Measurements from ENCODE around the gene LDB3. TPM values are rescaled to one million over a fixed set of nuclear protein-coding genes. Genes with fewer than 3 reads are reported as not detected.

The LDB3 gene
- total RNA-seq, 1 experiment from 2014 or later: 0.63 TPM

GRCh38 chr10:86706401-86706841 lies 38.1 kb downstream of the LDB3 start:
- CTCF ChIA-PET: no interaction called here

GRCh38 chr10:86706977-86707376 lies 38.7 kb downstream of the LDB3 start:
- no peaks in the 10 kb centered on the region for H3K27me3 ChIP-seq (ENCODE audit: insufficient read depth, low read depth)
- H3F3A ChIP-seq (ENCODE audit: insufficient read depth, low read depth): no peaks in the 10 kb centered on the region
- no peaks in the 10 kb centered on the region for H3K79me2 ChIP-seq (ENCODE audit: low read depth)
- intact Hi-C loops (cut with micrococcal nuclease; ENCODE audit: unreplicated experiment): no loop called here
- BruUV-seq (replicated peaks): no TSS peak
- DNase-seq: no peak
- H3K4me3 ChIP-seq: no peak overlapping the region
- no peaks in the 10 kb centered on the region for H3K9me2 ChIP-seq (ENCODE audit: insufficient read depth)
- no peak overlapping the region for H3K4me2 ChIP-seq
- H3K4me1 ChIP-seq (replicated peaks; ENCODE audit: insufficient read depth): no peaks in the 10 kb centered on the region
- TF ChIP-seq, protein P1, sequence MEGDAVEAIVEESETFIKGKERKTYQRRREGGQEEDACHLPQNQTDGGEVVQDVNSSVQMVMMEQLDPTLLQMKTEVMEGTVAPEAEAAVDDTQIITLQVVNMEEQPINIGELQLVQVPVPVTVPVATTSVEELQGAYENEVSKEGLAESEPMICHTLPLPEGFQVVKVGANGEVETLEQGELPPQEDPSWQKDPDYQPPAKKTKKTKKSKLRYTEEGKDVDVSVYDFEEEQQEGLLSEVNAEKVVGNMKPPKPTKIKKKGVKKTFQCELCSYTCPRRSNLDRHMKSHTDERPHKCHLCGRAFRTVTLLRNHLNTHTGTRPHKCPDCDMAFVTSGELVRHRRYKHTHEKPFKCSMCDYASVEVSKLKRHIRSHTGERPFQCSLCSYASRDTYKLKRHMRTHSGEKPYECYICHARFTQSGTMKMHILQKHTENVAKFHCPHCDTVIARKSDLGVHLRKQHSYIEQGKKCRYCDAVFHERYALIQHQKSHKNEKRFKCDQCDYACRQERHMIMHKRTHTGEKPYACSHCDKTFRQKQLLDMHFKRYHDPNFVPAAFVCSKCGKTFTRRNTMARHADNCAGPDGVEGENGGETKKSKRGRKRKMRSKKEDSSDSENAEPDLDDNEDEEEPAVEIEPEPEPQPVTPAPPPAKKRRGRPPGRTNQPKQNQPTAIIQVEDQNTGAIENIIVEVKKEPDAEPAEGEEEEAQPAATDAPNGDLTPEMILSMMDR (conservative IDR thresholded peaks at IDR 0.05): no peak
- TF ChIP-seq EZH2 (IDR thresholded peaks at IDR 0.05; ENCODE audit: low read depth): no peak
- no peak overlapping the region for H2AFZ ChIP-seq
- no peak overlapping the region for H3K27ac ChIP-seq
- no peaks in the 10 kb centered on the region for H3K9me3 ChIP-seq (ENCODE audit: insufficient read depth, low read depth)
- POLR2A ChIA-PET (ENCODE audit: unreplicated experiment): no interaction called here
- CTCF ChIA-PET: interaction anchor here (0.5 kb wide), 1 partner anchor 83 kb away, joined by 3 read pairs; no protein-coding TSS in a partner anchor
- H4K20me1 ChIP-seq (ENCODE audit: insufficient read depth): no peaks in the 10 kb centered on the region
- H3K36me3 ChIP-seq (ENCODE audit: low read depth): no peaks in the 10 kb centered on the region

More at GRCh38 chr10:86706401-86706841, 38.1 kb downstream of the LDB3 start:
- no TSS peak for BruUV-seq (replicated peaks)
- Histone ChIP-seq H3K4me2 (no peak overlapping the region), H3K36me3 (ENCODE audit: low read depth) (no peaks in the 10 kb centered on the region), H3K4me3 (no peak overlapping the region), H3K4me1 (replicated peaks; ENCODE audit: insufficient read depth) (no peaks in the 10 kb centered on the region), H3K9me2 (ENCODE audit: insufficient read depth) (no peaks in the 10 kb centered on the region), H3F3A (ENCODE audit: insufficient read depth, low read depth) (no peaks in the 10 kb centered on the region), H3K27ac (no peak overlapping the region), H3K9me3 (ENCODE audit: insufficient read depth, low read depth) (no peaks in the 10 kb centered on the region), H3K27me3 (ENCODE audit: insufficient read depth, low read depth) (no peaks in the 10 kb centered on the region), H2AFZ (no peak overlapping the region), H4K20me1 (ENCODE audit: insufficient read depth) (no peaks in the 10 kb centered on the region), H3K79me2 (ENCODE audit: low read depth) (no peaks in the 10 kb centered on the region)
- no peak for DNase-seq
- intact Hi-C loops (cut with micrococcal nuclease; ENCODE audit: unreplicated experiment): no loop called here
- no peak for TF ChIP-seq EZH2 (IDR thresholded peaks at IDR 0.05; ENCODE audit: low read depth)
- TF ChIP-seq, protein P1 (conservative IDR thresholded peaks at IDR 0.05): no peak
- POLR2A ChIA-PET (ENCODE audit: unreplicated experiment): no interaction called here

GRCh38 chr10:86707505-86707904 lies 39.2 kb downstream of the LDB3 start:
- ChIA-PET POLR2A (ENCODE audit: unreplicated experiment) (no interaction called here), CTCF (interaction anchor here (0.5 kb wide), 1 partner anchor 84 kb away, joined by 3 read pairs; no protein-coding TSS in a partner anchor)
- intact Hi-C loops (cut with micrococcal nuclease; ENCODE audit: unreplicated experiment): no loop called here
- Histone ChIP-seq H3K36me3 (ENCODE audit: low read depth) (no peaks in the 10 kb centered on the region), H3K79me2 (ENCODE audit: low read depth) (no peaks in the 10 kb centered on the region), H3K4me2 (no peak overlapping the region), H3K4me3 (no peak overlapping the region), H4K20me1 (ENCODE audit: insufficient read depth) (no peaks in the 10 kb centered on the region), H2AFZ (no peak overlapping the region), H3K9me3 (ENCODE audit: insufficient read depth, low read depth) (no peaks in the 10 kb centered on the region), H3K27ac (no peak overlapping the region), H3K4me1 (replicated peaks; ENCODE audit: insufficient read depth) (no peaks in the 10 kb centered on the region), H3K27me3 (ENCODE audit: insufficient read depth, low read depth) (no peaks in the 10 kb centered on the region), H3K9me2 (ENCODE audit: insufficient read depth) (no peaks in the 10 kb centered on the region), H3F3A (ENCODE audit: insufficient read depth, low read depth) (no peaks in the 10 kb centered on the region)
- TF ChIP-seq, protein P1 (conservative IDR thresholded peaks at IDR 0.05): no peak
- no peak for TF ChIP-seq EZH2 (IDR thresholded peaks at IDR 0.05; ENCODE audit: low read depth)
- no TSS peak for BruUV-seq (replicated peaks)
- DNase-seq: no peak
